ENCODE results near the gene OAS3. TPM values are rescaled to one million over a fixed set of nuclear protein-coding genes. Genes with fewer than 3 reads are reported as not detected.

The OAS3 gene
- total and polyA plus RNA-seq, 12 donors, result 3.0 to 28.0 (median 8.5) TPM

GRCh38 chr12:112961536-112961935 is 23.3 kb downstream of the OAS3 start:
- ATAC-seq, result no peak
- Histone ChIP-seq H3K27ac (no peak overlapping the region), H3K27me3 (peaks cover 0 to 3% (median 0%) of the 10 kb centered on the region in 7 donors), H3K4me1 (no peaks in the 10 kb centered on the region), H3K36me3 (peaks cover 0 to 97% (median 39%) of the 10 kb centered on the region in 9 donors), H3K4me3 (no peak overlapping the region), H3K9me3 (peaks cover 0 to 24% (median 0%) of the 10 kb centered on the region in 11 donors)
- intact Hi-C loops (cut with DNase I), result no loop called here
- 84 to 87% methylated on average over 4 of the region's 4 CpGs for WGBS, 2 donors
- TF ChIP-seq CTCF (IDR thresholded peaks at IDR 0.05), result no peak
- no peak for DNase-seq

- peaks cover 0 to 98% (median 45%) of the 10 kb centered on the region in 9 donors for H3K36me3 ChIP-seq
Measured at GRCh38 chr12:112962561-112962960, 24.3 kb downstream of the OAS3 start.

GRCh38 chr12:112963227-112963861 is 25.1 kb downstream of the OAS3 start:
- H3K36me3 ChIP-seq, result peaks cover 0 to 100% (median 52%) of the 10 kb centered on the region in 9 donors
- WGBS, 2 donors, result 87% methylated on average over 14 of the region's 14 CpGs

More at GRCh38 chr12:112962561-112962960, 24.3 kb downstream of the OAS3 start:
- DNase-seq (no peak), ATAC-seq (no peak)
- no peaks in the 10 kb centered on the region for H3K4me1 ChIP-seq
- no peak overlapping the region for H3K4me3 ChIP-seq
- H3K9me3 ChIP-seq, result peaks cover 0 to 17% (median 0%) of the 10 kb centered on the region in 11 donors
- WGBS, 2 donors, result 95 to 97% methylated on average over 7 of the region's 7 CpGs
- H3K27me3 ChIP-seq, result peaks cover 0 to 3% (median 0%) of the 10 kb centered on the region in 7 donors
- intact Hi-C loops (cut with DNase I), result no loop called here
- TF ChIP-seq CTCF (IDR thresholded peaks at IDR 0.05), result no peak
- H3K27ac ChIP-seq, result no peak overlapping the region

GRCh38 chr12:112964067-112964670 is 25.9 kb downstream of the OAS3 start:
- Histone ChIP-seq H3K27me3 (peaks cover 0 to 3% (median 0%) of the 10 kb centered on the region in 7 donors), H3K9me3 (peaks cover 0 to 5% (median 0%) of the 10 kb centered on the region in 11 donors), H3K27ac (no peak overlapping the region), H3K36me3 (peaks cover 0 to 99% (median 48%) of the 10 kb centered on the region in 9 donors), H3K4me1 (no peaks in the 10 kb centered on the region), H3K4me3 (no peak overlapping the region)
- ATAC-seq (no peak), DNase-seq (no peak)
- intact Hi-C loops (cut with DNase I), result no loop called here
- WGBS, 2 donors, result 96 to 97% methylated on average over 6 of the region's 6 CpGs
- TF ChIP-seq CTCF (IDR thresholded peaks at IDR 0.05), result no peak

More at GRCh38 chr12:112963227-112963861, 25.1 kb downstream of the OAS3 start:
- intact Hi-C loops (cut with DNase I), result no loop called here
- H3K27me3 ChIP-seq, result peaks cover 0 to 3% (median 0%) of the 10 kb centered on the region in 7 donors
- no peak overlapping the region for H3K27ac ChIP-seq
- no peak overlapping the region for H3K4me3 ChIP-seq
- no peak for ATAC-seq
- no peaks in the 10 kb centered on the region for H3K4me1 ChIP-seq
- H3K9me3 ChIP-seq, result peaks cover 0 to 12% (median 0%) of the 10 kb centered on the region in 11 donors
- no peak for DNase-seq
- no peak for TF ChIP-seq CTCF (IDR thresholded peaks at IDR 0.05)
